ELR (cell line): ENCODE measurements around the gene UGT1A7.
"Not testable (repeated sequence)": the region's sequence is repeated elsewhere in the genome, so short reads cannot be mapped to it uniquely, and the experiment has no call there.

ENCODE experiments used
- DNase-seq: peaks from one replicate; pipeline ENCODE4 v3.0.0-alpha.2; 2015; ENCODE audit warnings: low read depth

Gene UGT1A7

GRCh38 chr2:233680361-233681045, 1.2 kb upstream of the UGT1A7 start:
- DNase-seq: no peak

- DNase-seq: no peak
Observed at GRCh38 chr2:233684640-233685039, 2.9 kb downstream of the UGT1A7 start.

GRCh38 chr2:233686928-233687327, 5.2 kb downstream of the UGT1A7 start:
- no peak for DNase-seq

GRCh38 chr2:233688341-233688740, 6.6 kb downstream of the UGT1A7 start:
- no peak for DNase-seq

GRCh38 chr2:233689031-233689430, 7.3 kb downstream of the UGT1A7 start:
- DNase-seq: no peak

GRCh38 chr2:233689501-233689900, 7.8 kb downstream of the UGT1A7 start:
- no peak for DNase-seq

GRCh38 chr2:233690444-233690843, 8.7 kb downstream of the UGT1A7 start:
- DNase-seq: peak; percentile 3

GRCh38 chr2:233691443-233692433, 10.0 kb downstream of the UGT1A7 start:
- DNase-seq: no peak

- no peak for DNase-seq
Observed at GRCh38 chr2:233692648-233693047, 10.9 kb downstream of the UGT1A7 start, which contains the start of gene UGT1A6. Gene UGT1A6 (plus strand): TSS chr2:233692890. CDS start chr2:233693005, 115 bp downstream.

GRCh38 chr2:233693963-233694362, 12.3 kb downstream of the UGT1A7 start:
- DNase-seq: no peak

- DNase-seq: no peak
Observed at GRCh38 chr2:233698740-233699139, 17.0 kb downstream of the UGT1A7 start.

- DNase-seq: no peak
Observed at GRCh38 chr2:233699424-233700027, 17.8 kb downstream of the UGT1A7 start.

- no peak for DNase-seq
Observed at GRCh38 chr2:233700028-233700635, 18.4 kb downstream of the UGT1A7 start.

- not testable (repeated sequence) for DNase-seq
Observed at GRCh38 chr2:233700842-233701241, 19.1 kb downstream of the UGT1A7 start.

- no peak for DNase-seq
Observed at GRCh38 chr2:233702238-233702637, 20.5 kb downstream of the UGT1A7 start.

GRCh38 chr2:233705911-233706506, 24.3 kb downstream of the UGT1A7 start:
- DNase-seq: no peak

GRCh38 chr2:233706720-233707119, 25.0 kb downstream of the UGT1A7 start:
- DNase-seq: peak; percentile 13

- peak; percentile 19 for DNase-seq
Observed at GRCh38 chr2:233707940-233708644, 26.4 kb downstream of the UGT1A7 start.

GRCh38 chr2:233708942-233709341, 27.2 kb downstream of the UGT1A7 start:
- DNase-seq: no peak

GRCh38 chr2:233711312-233712008, 29.8 kb downstream of the UGT1A7 start:
- DNase-seq: peak; percentile 80
